AG08395 (cell line): ENCODE measurements around the gene OGFOD1.

Experiments used
- DNase-seq: peaks from one replicate; pipeline ENCODE4 v3.0.0; 2012; ENCODE audit warnings: mixed read lengths, low spot score

OGFOD1 gene

DNA sequence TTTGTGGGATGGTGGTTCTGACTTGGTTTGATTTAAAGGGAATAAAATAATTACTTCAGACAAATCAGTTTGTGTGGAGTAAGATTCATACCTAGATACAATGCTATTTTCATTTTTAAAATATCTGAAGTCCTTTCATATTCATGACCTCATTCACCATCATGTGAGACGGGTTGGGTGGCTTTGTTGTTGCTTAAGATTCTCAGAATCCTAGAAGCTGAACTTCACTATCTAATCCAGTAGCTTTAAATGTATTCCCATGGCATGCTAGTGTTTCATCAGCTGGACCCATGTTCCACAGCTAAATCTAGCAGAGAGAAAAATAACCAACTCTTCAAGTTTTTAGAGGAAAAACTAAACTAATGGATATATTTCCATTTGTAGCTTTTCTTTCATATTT lies 23.3 kb upstream of the OGFOD1 start:
- no peak for DNase-seq

DNA sequence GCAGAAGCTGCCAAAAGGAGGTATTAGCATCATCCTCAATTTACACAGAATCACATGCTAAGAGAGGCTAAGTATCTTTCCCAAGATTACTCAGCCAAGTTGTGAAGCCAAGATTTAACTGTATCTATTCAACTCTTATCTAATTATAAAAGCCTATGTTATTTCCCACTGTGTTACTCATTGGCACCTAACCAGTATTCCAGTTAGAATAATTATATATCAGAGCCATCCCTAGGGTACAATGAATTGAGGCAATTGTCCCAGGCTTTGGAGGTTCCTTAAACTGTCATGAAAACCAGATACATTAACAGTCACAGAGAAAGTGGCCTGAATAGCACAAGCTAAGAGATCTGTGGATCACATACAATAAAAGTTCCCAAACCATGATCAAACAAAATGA lies 15.1 kb upstream of the OGFOD1 start:
- no peak for DNase-seq

DNA sequence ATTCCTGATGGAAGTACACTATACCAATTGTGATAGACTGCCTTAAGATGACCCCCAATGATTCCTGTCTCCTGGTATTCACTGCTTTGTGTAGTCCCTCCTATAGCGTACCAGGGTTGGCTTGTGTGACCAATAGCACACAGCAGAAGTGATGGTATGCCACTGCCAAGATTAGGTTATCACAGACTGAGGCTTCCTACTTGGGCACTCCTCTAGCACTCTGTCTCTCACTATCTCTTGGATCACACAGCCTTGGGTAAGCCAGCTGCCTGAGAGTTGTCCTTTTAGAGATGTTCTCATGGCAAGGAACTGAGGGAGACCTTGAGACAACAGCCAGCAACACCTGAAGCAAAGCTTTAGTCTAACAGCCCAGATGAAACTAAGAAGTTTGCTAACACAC lies 13.3 kb upstream of the OGFOD1 start:
- no peak for DNase-seq

DNA sequence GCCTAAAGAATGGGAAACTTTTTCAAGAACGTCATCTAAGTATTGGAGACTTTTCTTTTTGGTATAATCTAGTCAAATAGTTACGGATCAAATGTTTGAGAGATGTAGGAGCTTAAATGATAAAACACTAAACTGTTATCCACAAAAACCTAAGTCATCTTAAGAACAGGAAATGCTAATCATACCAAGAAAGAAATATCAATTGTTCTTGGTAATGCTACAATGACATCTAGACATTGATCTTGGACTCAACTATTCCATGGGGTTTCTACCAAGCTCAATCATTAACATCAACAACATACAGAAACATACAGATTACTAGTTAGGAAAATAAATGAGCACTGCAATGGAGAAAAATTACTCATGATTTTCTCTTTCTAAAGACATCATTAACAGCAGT lies 4.1 kb upstream of the OGFOD1 start:
- no peak for DNase-seq

DNA sequence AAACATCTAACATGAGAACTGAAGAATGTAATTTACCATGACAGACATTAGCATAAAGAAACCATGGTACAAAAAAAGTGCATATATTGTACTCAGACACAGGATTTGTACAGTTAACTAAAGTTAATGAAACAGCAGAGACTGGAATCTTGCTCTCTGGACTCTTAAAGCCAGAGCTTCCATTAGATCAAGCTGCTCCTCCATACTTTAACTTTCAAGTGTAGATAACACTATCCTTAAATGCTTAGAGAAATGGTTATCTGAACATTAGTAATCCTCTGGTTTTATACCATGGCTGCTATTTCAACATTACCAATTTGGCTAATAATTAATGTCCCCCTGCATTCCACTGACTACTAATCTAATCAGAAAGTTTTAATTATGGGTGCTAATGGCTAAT lies 3.3 kb upstream of the OGFOD1 start:
- no peak for DNase-seq

DNA sequence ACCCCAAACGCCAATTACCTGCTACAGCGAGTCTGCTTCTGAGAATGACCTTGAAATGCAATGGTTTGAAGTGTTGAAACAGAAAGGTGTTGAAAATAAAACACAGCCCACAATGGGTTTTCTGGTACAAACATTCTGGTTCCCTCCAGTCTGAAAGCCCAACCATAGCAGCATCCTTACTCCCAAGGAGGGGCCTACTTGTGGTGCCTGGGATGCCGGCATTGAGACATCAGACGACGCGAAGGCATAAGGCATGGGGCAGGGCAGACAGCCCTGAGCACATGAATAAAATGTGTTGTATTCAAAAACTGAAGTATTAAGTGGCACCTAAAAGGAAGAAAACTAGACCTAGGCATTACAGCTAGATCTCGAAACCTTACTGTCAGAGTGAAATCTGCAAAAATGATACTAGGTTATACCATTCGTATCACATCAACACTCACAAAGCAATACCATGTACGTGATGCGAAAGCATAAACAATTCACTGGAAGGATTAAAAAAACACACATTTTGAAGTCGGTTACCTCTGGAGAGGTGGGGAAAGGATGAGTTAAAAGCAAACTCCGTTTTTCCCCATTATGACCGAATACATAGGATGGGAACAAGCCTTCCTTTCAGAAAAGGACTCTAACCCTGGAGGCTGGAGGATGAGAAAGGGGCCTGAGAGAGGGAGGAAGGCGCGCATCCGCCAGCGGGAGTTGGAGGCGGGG lies 924 bp upstream of the OGFOD1 start:
- DNase-seq: peak; percentile 28

DNA sequence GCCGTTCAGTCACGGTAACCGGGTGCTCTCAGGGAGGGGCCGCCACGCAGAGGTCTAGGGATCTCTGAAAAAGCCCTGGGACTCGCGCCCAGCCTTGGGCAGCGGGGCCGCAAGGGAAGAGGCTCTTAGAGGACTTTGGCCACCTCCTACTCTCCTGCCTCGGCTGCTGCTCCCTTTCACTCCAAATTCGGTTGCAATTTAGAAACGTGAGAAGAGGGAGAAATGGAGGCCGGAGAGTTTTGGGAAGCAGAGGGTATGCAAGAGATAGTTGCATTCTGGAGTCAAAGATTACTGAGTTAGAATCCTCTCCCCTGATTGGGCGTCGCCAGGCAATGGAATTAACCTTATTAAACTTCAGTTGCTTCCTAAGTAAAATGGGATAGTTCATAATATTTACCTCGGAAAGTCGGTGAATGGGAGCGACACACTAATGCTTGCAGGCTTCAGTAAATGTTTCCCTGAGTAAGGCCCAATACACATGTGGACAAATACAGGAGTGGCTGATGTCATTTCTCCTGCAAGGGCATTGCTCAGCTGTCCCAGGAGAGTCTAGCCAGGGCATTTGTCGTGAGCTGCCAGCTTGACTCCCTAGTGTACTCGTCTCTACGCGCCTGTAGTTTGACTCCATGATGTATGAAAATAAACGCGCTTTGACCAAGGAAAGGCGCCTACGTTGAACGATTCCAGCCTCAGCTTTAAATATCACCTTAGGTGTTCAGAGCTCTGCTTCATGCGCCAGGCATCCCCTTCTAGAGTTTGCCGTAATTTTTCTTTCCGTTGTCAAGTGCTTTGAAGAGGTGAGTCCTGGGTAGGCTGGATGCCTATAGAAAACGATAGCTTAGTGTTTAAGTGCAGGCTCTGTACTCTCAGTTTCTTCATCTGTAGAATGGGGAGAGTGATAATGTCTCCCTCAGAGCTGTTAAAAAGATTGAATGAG lies 667 bp downstream of the OGFOD1 start:
- DNase-seq: peak; percentile 70

DNA sequence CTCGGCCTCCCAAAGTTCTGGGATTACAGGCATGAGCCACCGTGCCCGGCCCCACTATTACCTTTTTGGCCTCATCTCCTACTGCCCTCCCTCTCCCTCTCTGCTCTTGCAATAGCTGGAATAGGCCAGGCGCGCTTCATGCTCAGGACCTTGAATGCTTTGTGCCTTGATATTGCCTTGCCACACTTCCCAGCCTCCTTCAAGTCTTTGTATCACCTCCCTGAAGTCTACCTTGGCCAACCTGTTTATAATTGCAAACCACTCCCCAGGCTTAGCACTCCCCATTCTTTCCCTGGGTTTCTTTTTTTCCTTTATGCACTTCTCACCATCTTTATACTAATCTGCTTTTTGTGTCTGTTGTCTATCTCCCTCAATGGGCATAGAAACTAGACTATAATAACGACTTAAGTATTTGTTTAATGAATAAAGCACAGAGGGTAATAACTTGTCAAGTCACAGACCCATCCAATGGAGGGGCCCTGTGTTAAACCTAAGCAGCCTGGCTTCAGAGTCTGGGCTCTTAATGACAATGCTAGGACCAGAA lies 6.6 kb downstream of the OGFOD1 start:
- DNase-seq: no peak

DNA sequence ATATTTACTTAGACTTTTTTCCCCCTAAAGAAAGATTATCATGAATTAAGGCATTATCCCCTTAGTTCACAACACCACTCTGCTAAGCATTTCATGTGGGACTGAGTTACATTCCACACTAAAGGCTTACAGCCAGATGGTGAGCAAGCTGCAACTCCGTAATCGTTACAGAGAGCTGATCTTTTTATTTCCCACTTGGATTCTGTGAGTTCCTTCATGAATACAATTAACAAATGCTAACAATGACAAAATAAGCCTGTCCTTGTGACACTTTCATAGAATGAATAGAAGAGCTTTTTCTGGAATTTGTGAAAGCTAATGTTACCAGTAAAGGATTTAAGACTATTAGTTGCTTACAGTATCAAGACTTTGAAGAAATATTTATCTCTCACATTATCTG lies 8.7 kb downstream of the OGFOD1 start:
- no peak for DNase-seq

DNA sequence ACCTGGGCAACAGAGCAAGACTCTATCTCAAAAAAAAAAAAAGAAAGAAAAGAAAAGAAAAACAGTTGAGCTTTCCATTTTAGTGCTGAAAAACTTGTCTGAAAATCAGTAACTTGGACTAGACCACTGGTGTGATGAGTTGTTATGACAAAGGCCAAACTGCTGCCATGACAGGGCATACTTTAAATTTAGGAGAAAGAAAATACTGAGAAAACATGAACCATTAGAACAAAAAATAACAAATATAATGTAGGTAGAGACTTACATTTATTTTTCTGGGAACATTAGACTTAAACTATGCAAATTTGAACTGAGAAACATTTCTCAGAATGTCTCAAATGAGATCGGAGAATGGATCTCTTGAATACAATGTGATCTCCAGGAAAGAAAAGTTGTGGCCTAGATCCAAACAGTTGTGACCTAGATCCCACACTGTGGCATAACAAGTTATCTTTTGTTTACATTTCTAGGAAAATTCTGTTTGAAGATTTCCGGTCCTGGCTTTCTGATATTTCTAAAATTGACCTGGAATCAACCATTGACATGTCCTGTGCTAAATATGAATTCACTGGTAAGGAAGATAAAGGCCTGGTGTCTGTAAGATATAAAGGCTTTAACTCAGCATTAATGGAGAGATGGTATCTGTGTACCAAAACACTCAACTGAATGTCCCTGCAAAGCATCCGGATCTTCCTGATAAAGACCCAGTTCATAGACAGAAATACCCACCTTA lies 10.9 kb downstream of the OGFOD1 start:
- DNase-seq: no peak

DNA sequence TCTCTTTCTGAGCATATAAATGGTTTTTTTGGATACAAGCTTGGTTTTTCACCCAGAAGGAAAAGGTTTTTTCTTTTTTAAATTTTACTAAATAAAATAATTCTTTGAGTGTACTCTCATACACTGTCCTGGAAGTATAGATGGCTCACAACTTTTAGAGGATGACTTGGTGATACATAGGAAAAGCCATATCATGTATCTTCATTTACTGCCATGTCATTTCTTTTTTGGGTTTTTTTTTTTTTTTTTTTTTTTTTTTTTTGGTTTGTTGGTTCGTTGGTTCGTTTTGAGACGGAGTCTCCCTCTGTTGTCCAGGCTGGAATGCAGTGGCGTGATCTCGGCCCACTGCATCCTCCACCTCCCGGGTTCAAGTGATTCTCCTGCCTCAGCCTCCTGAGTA lies 11.8 kb downstream of the OGFOD1 start:
- no peak for DNase-seq

DNA sequence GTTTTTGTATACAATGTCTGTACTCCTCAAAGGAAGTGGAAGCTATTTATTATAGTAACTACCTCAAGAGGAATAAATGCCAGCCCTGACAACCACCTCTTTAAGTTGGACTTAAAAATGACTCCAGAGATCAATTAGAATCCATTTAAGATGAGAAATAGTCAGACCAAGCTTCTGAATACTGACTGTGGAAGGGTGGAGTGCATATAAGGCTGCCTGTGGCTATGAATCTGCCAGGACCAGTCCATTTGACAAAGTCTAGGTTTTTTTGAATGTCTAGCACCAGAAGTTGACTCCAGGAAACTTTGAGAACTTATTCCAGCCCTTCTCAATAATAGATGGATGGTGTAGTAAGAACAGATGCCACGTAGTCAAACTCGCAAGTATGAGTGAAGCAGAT lies 15.0 kb downstream of the OGFOD1 start:
- DNase-seq: no peak

DNA sequence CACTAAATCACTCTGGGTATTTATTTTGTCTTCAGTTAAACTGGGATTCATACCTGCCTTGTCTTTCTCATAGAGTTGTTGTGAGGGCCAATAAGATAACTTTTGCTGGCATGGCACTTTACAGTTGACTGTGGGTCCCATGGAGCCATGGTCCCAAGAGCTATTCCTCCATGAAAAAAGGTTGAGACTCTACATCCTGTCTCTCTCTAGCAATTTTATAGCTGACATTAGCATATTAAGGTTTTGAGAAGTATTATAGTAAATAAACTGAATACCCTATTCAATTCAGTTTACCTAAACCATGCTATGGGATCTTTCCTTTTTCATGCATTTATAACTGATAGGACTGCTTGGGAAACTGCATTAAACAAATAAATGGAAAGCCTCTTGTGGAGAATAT lies 17.4 kb downstream of the OGFOD1 start:
- DNase-seq: no peak

DNA sequence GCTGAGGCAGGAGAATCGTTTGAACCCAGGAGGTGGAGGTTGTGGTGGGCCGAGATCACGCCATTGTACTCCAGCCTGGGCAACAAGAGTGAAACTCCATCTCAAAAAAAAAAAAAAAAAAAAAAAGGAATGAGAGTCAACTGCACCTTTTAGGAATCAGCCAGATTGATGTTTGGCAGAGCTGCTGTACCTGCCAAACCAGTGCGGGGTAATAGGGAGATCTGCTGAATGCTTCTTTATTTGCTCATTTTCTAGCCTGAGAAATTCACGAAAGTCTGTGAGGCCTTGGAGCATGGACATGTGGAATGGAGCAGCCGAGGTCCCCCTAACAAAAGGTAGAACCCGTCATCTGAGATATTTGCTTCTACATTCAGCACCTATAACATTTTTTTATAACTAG lies 18.4 kb downstream of the OGFOD1 start:
- no peak for DNase-seq

DNA sequence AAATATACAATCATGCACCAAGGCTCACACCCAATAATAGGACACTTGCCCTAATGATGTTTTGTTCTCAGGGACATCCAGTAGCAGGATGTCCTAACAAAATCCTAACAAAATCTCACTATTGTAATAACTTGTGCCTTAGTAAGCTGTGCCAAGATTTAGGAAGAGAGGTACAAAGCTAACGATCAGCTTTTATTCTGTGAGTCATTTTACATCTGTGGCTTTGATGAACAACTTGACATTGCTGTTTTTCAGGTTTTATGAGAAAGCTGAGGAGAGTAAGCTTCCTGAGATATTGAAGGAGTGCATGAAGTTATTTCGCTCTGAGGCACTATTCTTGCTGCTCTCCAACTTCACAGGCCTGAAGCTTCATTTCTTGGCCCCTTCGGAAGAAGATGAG lies 18.9 kb downstream of the OGFOD1 start:
- DNase-seq: no peak

DNA sequence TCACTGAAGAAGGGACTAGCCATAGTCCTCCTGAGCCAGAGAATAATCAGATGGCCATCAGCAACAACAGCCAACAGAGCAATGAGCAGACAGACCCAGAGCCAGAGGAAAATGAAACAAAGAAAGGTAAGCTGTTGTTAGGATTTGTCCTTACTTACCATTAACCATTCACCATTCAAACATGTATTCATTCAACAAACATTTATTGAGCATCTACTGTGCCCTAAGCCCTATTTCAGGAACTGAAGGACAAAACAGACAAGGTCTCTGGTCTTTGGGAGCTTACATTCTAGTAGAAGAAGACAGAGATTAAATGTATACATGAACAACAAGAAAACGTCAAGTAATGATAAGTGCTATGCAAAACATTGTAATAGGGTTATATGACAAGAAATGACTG lies 19.3 kb downstream of the OGFOD1 start:
- no peak for DNase-seq

DNA sequence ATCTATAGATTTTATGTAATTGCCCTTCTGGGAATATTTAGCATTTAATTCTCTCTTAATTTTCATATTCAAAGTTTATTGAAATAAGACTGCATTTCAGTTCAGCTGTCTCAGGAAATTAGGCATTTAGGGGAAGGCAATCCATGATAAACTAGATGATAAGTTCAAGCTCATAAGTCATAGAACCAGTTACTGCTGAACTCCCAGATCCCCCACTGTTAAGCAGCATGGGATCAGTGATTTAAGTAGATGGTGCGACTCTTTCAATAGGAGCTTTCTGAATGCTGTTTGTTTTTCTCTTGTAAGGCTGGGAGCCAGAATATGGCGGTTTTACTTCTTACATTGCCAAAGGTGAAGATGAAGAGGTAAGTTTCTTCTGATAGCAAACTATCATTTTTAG lies 23.8 kb downstream of the OGFOD1 start:
- no peak for DNase-seq

DNA sequence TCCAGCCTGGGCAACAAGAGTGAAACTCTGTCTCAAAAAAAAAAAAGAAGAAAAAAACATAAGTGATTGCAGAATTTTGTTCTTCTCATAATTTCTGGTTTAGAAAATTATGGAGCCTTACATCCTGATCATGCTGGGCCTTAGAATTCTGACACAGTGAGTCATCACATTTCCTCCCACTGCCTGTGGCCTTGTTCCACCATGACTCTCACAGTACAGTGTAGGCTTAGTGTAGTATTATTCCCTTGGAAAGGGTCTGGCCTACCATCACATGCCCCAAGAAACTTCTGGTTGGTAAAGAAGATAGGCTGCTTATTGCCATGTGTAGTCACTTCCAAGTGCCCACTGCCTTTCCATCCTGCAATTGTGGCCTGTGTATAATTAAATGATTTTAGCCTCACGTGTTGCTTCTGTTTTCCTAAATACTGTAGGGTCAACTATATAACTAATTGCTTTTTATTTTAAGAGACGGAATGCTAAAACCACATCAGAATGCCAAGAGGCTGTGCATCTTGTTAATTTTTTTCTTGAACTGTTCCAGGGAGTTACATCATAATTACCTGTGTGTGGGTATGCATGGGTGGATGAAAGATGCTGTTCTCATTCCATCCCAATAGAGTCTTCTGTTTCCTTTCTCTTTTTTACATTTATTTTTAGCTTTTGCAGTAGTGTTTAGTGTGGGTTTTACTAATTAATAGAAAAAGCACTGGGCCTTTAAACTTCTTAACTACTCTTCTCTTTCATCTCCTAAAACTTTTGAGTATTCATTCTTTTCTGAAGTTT lies 25.9 kb downstream of the OGFOD1 start:
- peak; percentile 92 for DNase-seq

DNA sequence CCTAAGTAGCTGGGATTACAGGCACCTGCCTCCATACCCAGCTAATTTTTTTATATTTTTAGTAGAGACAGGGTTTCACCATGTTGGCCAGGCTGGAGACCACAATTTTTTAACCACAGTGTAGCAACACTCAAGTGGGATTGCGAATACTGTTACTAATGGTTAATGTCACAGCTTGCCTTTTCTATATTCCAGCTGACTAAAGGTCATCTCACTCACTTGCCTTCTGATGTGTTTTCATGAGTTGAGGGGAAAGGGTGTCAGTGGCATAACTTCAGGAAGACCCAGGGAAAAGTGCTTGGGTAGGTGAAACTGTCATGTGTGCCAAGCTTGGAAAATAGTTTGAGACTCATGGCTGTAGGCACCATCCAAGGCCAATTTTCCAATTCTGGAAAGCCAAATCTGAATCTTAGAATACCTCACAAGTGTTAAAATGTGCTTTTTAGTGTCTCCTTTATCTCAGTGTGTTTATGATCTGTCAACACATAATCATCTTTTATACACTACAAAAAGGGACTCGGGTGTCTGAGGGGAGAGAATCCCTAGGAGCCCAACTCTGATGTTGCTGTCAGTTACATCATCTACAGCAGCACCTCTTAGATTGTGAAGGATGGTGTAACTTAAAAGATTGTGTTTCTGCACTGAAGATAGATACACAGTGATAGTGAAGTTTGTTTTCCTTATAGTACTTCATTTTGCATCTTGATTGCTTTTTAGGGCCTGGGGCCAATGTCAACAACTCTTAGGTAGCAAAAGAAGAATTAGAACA lies 27.1 kb downstream of the OGFOD1 start:
- no peak for DNase-seq

DNA sequence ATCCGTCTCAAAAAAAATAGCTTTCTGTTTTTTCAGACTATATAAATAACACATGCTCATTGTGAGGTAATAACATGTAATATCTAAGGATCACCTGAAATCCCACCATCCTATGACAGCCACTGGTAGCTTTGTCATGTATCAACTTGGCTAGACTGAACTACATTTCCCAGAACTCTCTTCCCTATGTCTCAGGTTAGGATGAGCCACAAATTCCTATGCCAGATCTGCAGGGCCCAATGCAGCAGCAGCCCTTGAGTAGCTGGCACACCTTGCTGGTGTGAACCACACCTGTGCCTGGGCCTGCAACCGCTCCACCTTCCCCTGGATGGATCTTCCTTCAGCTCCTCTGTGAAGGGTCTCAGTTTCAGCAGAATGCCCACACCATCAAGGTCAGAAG lies 28.1 kb downstream of the OGFOD1 start:
- no peak for DNase-seq
